Common myeloid progenitor, CD34-positive (primary cell): ENCODE results near the gene ANO1.
"Not testable (repeated sequence)": the region's sequence is repeated elsewhere in the genome, so short reads cannot be mapped to it uniquely, and the experiment has no call there.

Source experiments
- CTCF ChIA-PET: fragments of 350-600 bp; sonication (Branson Sonifier 250); formaldehyde crosslinking; loops from one replicate; lab custom pipeline; 2021; ENCODE audit warnings: antibody characterized with exemption; lab: Charles Lee
- POLR2A ChIA-PET: fragments of 350-600 bp; sonication (Branson Sonifier 250); formaldehyde crosslinking; loops from one replicate; lab custom pipeline; 2021; ENCODE audit warnings: antibody characterized with exemption; lab: Charles Lee
- DNase-seq, 3 donors: peaks; one replicate each; pipeline versions ENCODE4 v3.0.0 to v3.0.0-alpha.2; 2013
- H3K27ac ChIP-seq, 2 experiments: 1 replicate in 1 of 2; 2 replicates in 1 of 2; pipeline ENCODE4 v1.7.0; 2013; ENCODE audit warnings: inconsistent platforms in 2 of 2, low read length in 2 of 2, mild to moderate bottlenecking in 2 of 2, low read depth in 1 of 2, moderate library complexity in 1 of 2; ENCODE audit not compliant: severe bottlenecking in 2 of 2, insufficient read depth in 1 of 2, poor library complexity in 1 of 2
- H3K27me3 ChIP-seq, 5 experiments: replicated peaks in 2 of 5; 1 replicate in 3 of 5; 2 replicates in 2 of 5; pipeline versions ENCODE4 v1.6.1 to v1.7.0; 2013; ENCODE audit warnings: low read length in 4 of 5, mild to moderate bottlenecking in 2 of 5, moderate library complexity in 2 of 5, inconsistent platforms in 1 of 5; ENCODE audit not compliant: insufficient read depth in 5 of 5, control insufficient read depth in 4 of 5
- H3K36me3 ChIP-seq, 4 experiments: 1 replicate in 2 of 4; 2 replicates in 2 of 4; pipeline versions ENCODE4 v1.6.1 to v1.7.0; 2013; ENCODE audit warnings: low read length in 3 of 4, control low read depth in 1 of 4, mild to moderate bottlenecking in 1 of 4; ENCODE audit not compliant: control insufficient read depth in 4 of 4, insufficient read depth in 4 of 4
- H3K4me1 ChIP-seq, 4 experiments: 1 replicate in 3 of 4; 2 replicates in 1 of 4; pipeline versions ENCODE4 v1.6.1 to v1.7.1; 2013; ENCODE audit warnings: low read length in 3 of 4, mild to moderate bottlenecking in 3 of 4, control low read depth in 1 of 4, inconsistent platforms in 1 of 4, moderate library complexity in 1 of 4; ENCODE audit not compliant: control insufficient read depth in 4 of 4, insufficient read depth in 4 of 4; ENCODE audit errors: control extremely low read depth in 1 of 4
- H3K4me3 ChIP-seq, 7 experiments: 1 replicate in 4 of 7; 2 replicates in 3 of 7; pipeline versions ENCODE4 v1.5.1 to v1.7.0; 2013; ENCODE audit warnings: mild to moderate bottlenecking in 7 of 7, low read length in 6 of 7, moderate library complexity in 6 of 7, inconsistent platforms in 2 of 7, low read depth in 2 of 7, control low read depth in 1 of 7; ENCODE audit not compliant: insufficient read depth in 4 of 7, control insufficient read depth in 1 of 7; ENCODE audit errors: extremely low read depth in 1 of 7
- H3K9me3 ChIP-seq, 5 experiments: 1 replicate in 4 of 5; 2 replicates in 1 of 5; pipeline versions ENCODE4 v1.6.1 to v1.7.1; 2013; ENCODE audit warnings: low read length in 4 of 5, mild to moderate bottlenecking in 2 of 5, inconsistent platforms in 1 of 5, low read depth in 1 of 5, moderate library complexity in 1 of 5; ENCODE audit not compliant: control insufficient read depth in 4 of 5, insufficient read depth in 2 of 5; ENCODE audit errors: control extremely low read depth in 1 of 5
- WGBS: methylation state at CpG from one replicate; pipeline ENCODE4 v1.1.5; 2013; ENCODE audit not compliant: insufficient coverage; 5-methylcytosine and 5-hydroxymethylcytosine counted together

Gene ANO1

GRCh38 chr11:70032943-70033710, 45.0 kb upstream of the ANO1 start:
- WGBS = 92% methylated on average over 16 of the region's 19 CpGs
- no peak for DNase-seq
- POLR2A ChIA-PET = no interaction called here
- Histone ChIP-seq H3K4me1 (no peaks in the 10 kb centered on the region), H3K27ac (no peak overlapping the region), H3K36me3 (no peaks in the 10 kb centered on the region), H3K9me3 (peaks cover 0 to 13% (median 7%) of the 10 kb centered on the region in 5 experiments), H3K4me3 (no peak overlapping the region), H3K27me3 (peaks cover 0 to 12% (median 2%) of the 10 kb centered on the region in 5 experiments)
- CTCF ChIA-PET = no interaction called here

- CTCF ChIA-PET = no interaction called here
- Histone ChIP-seq H3K36me3 (no peaks in the 10 kb centered on the region), H3K4me1 (no peaks in the 10 kb centered on the region), H3K4me3 (no peak overlapping the region), H3K27ac (no peak overlapping the region), H3K27me3 (peaks cover 0 to 12% (median 2%) of the 10 kb centered on the region in 5 experiments), H3K9me3 (peaks cover 0 to 18% (median 13%) of the 10 kb centered on the region in 5 experiments)
- DNase-seq = no peak
- POLR2A ChIA-PET = no interaction called here
- WGBS = 93% methylated on average over 4 of the region's 4 CpGs
These were observed 44.4 kb upstream of the ANO1 start for GRCh38 chr11:70033711-70034070.

GRCh38 chr11:70034740-70035365, 43.3 kb upstream of the ANO1 start:
- DNase-seq = no peak
- H3K4me1 ChIP-seq = no peaks in the 10 kb centered on the region
- peaks cover 0 to 9% (median 2%) of the 10 kb centered on the region in 5 experiments for H3K27me3 ChIP-seq
- H3K27ac ChIP-seq = no peak overlapping the region
- 89% methylated on average over 8 of the region's 11 CpGs for whole genome bisulfite sequencing
- CTCF ChIA-PET = no interaction called here
- no peaks in the 10 kb centered on the region for H3K36me3 ChIP-seq
- no peak overlapping the region for H3K4me3 ChIP-seq
- POLR2A ChIA-PET = no interaction called here
- H3K9me3 ChIP-seq = peaks cover 0 to 27% (median 16%) of the 10 kb centered on the region in 5 experiments

- POLR2A ChIA-PET, H3K36me3 ChIP-seq, H3K27ac ChIP-seq, H3K27me3 ChIP-seq, DNase-seq, CTCF ChIA-PET, H3K4me1 ChIP-seq, H3K4me3 ChIP-seq: not testable (repeated sequence)
- WGBS = 86% methylated on average over 1 of the region's 2 CpGs
- H3K9me3 ChIP-seq = peaks cover 0 to 32% (median 17%) of the 10 kb centered on the region in 5 experiments
These were observed 42.5 kb upstream of the ANO1 start for GRCh38 chr11:70035665-70036064.

- Histone ChIP-seq H3K4me3 (no peak overlapping the region), H3K27ac (no peak overlapping the region), H3K36me3 (no peaks in the 10 kb centered on the region), H3K4me1 (no peaks in the 10 kb centered on the region), H3K27me3 (peaks cover 0 to 13% (median 2%) of the 10 kb centered on the region in 5 experiments), H3K9me3 (peaks cover 0 to 41% (median 21%) of the 10 kb centered on the region in 5 experiments)
- ChIA-PET CTCF (no interaction called here), POLR2A (no interaction called here)
- 89% methylated on average over 11 of the region's 12 CpGs for WGBS
- DNase-seq = no peak
These were observed 40.9 kb upstream of the ANO1 start for GRCh38 chr11:70036971-70037882.

GRCh38 chr11:70038034-70038834, 39.9 kb upstream of the ANO1 start:
- H3K4me3 ChIP-seq = no peak overlapping the region
- CTCF ChIA-PET = no interaction called here
- H3K27me3 ChIP-seq = peaks cover 0 to 17% (median 2%) of the 10 kb centered on the region in 5 experiments
- DNase-seq = no peak
- POLR2A ChIA-PET = no interaction called here
- H3K36me3 ChIP-seq = no peaks in the 10 kb centered on the region
- H3K27ac ChIP-seq = no peak overlapping the region
- 97% methylated on average over 9 of the region's 9 CpGs for WGBS
- H3K4me1 ChIP-seq = no peaks in the 10 kb centered on the region
- H3K9me3 ChIP-seq = peaks cover 0 to 51% (median 25%) of the 10 kb centered on the region in 5 experiments
